GM11168 (cell line): Measurements from ENCODE around the gene WDR31.
"Not testable (repeated sequence)": the region's sequence is repeated elsewhere in the genome, so short reads cannot be mapped to it uniquely, and the experiment has no call there.

Experiments
- in situ Hi-C: fragments of 300-500 bp; cut with MboI; formaldehyde crosslinking; loops from one replicate; pipeline ENCODE4 v1.12.0; 2022; ENCODE audit warnings: low sequenced_read_pairs; ENCODE audit not compliant: unreplicated experiment

WDR31 gene

GRCh38 chr9:113340011-113340699, at the start of gene WDR31:
TSS of gene WDR31 (minus strand) at chr9:113340275. CDS start at chr9:113332022, 8,253 bp downstream.
- in situ Hi-C loops: no loop called here

- in situ Hi-C loops: no loop called here
Measured at GRCh38 chr9:113389451-113389850, 49.4 kb upstream of the WDR31 start.

- in situ Hi-C loops: no loop called here
Measured at GRCh38 chr9:113388833-113389232, 48.8 kb upstream of the WDR31 start.

DNA sequence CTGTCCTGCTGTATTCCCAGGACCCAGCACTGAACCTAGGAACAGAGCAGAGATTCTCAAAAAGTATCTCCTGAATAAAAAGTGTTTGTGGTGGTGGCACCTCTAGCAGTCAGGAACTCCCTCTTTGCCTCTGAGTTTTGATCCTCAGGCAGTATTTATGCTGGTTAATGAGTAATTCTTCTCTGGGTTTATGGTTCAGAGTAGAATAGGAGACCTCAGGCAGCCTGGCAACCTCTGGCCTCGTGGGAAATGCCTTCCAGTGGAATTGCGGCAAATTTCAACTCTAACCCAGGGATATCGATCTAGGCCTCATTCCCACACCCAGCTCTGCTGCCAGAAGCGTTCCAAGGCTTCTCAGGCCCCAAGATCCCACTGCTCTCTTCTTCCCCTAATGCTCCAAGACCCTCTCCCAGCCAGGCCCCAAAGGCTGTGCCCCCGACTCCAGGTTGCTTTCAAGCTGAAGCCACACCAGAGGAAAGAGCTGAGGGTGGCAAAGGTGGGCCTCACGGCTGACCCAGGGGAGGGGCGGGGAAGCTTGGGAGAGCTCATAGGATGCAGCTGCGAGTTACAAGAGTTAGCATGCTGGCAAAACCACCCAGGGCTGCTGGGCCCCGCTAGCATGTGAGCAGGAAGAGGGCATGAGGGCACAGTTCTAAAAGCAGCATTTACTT, 47.6 kb upstream of the WDR31 start:
- in situ Hi-C loops: no loop called here

GRCh38 chr9:113386571-113387393, 46.7 kb upstream of the WDR31 start:
- in situ Hi-C loops: no loop called here

- in situ Hi-C loops: no loop called here
Measured at GRCh38 chr9:113381909-113382411, 41.9 kb upstream of the WDR31 start.

DNA sequence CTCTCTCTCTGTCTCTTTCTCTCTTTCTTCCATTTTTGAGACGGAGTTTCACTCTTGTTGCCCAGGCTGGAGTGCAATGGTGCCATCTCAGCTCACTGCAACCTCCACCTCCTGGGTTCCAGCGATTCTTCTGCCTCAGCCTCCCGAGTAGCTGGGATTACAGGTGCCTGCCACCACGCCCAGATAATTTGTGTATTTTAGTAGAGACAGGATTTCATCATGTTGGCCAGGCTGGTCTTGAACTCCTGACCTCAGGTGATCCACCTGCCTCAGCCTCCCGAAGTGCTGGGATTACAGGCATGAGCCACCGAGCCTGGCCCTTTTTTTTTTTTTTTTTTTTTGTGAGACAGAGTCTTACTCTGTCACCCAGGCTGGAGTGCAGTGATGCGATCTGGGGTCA, 41.4 kb upstream of the WDR31 start:
- in situ Hi-C loops: not testable (repeated sequence)

DNA sequence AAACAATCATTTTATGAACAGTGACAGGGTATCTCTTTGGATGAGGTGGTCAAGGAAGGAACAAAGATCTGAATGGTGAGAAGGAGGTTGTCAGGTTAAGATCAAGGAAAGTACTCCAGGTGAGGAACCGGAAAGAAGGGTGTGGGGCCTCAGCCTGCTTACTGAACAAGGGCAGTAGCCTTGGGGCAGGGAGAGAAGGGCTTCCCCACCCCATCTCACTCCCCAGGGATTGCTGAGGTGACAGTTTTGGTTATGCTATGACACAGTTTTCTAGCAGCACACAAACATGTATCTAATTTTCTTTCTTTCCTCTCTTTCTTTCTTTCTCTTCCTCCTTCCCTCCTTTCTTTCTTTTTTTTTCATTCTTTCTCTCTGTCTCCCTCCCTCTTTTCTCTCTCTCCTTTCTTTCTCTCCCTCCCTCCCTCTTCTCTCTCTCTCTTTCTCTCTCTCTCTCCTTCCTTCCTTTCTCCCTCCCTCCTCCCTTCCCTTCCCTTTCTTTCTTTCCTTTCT, 40.8 kb upstream of the WDR31 start:
- in situ Hi-C loops: no loop called here

GRCh38 chr9:113379829-113380210, 39.7 kb upstream of the WDR31 start:
- in situ Hi-C loops: not testable (repeated sequence)

DNA sequence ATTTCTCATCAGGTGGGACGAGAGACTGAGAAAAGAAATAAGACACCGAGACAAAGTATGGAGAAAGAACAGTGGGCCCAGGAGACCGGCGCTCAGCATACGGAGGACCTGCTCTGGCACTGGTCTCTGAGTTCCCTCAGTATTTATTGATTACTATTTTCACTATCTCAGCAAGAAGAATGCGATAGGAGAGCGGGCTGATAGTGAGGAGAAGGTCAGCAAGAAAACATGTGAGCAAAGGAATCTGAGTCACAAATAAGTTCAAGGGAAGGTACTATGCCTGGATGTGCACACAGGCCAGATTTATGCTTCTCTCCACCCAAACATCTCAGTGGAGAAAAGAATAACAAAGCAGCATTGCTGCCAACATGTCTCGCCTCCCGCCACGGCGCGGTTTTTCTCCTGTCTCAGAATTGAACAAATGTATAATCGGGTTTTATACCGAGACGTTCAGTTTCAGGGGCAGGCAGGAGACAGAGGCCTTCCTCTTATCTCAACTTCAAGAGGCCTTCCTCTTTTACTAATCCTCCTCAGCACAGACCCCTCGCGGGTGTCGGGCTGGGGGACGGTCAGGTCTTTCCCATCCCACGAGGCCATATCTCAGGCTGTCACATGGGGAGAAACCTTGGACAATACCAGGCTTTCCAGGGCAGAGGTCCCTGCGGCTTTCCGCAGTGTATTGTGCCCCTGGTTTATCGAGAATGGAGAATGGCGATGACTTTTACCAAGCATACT, 39.2 kb upstream of the WDR31 start:
- in situ Hi-C loops: not testable (repeated sequence)

DNA sequence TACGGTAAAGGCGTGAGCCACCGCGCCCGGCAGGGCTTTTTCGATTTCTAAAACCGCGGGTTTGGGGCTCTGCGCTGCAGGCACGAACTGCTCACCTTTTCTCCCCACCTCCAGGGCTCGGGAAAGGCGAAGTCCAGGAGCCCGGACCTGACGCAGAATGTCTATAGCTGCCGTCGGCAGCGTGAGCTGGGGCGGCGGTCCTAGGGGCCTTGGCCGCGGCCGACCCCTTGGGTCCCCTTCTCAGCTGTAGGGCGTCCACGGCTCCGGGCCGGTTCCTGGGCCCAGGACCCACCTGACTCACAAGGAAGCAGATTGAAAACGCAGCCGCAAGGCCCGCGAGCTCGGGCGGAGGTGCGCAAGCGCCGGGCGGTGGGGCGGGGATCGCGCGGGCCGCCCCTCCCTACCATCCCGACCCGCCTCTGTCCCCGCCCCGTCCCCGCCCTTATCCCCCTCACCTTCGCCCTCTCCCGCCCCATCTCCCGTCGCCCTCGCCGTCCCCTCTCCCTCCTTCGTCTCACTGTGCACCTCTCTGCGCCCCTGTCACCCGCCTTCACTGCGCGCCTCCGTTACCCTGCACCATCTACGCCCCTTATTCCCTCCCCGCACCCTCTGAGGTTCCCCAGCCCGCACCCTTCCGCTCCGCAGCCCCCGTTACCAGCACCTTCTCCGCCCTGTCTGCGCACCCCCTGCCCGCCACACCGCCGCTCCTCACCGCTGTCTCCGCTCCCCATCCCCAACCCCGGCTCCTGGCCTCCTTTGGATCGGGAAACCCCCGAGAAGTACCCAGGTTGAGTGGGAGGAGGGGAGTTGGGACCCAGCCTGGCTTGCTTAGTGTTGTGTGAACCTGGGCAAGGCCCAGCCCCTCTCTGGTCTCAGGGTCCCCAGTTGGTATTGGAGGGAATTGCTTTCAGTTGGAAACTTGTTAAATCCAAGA, 36.8 kb upstream of the WDR31 start, which contains the start of gene HDHD3:
TSS of gene HDHD3 (minus strand) at position 353 of the 934 bp plus-strand sequence. CDS start 2,632 bp downstream, outside the sequence.
- in situ Hi-C loops: no loop called here

- in situ Hi-C loops: no loop called here
Measured at GRCh38 chr9:113375057-113376023, 35.3 kb upstream of the WDR31 start.

- in situ Hi-C loops: no loop called here
Measured at GRCh38 chr9:113373676-113374392, 33.8 kb upstream of the WDR31 start.

- in situ Hi-C loops: no loop called here
Measured at GRCh38 chr9:113373256-113373655, 33.2 kb upstream of the WDR31 start.

DNA sequence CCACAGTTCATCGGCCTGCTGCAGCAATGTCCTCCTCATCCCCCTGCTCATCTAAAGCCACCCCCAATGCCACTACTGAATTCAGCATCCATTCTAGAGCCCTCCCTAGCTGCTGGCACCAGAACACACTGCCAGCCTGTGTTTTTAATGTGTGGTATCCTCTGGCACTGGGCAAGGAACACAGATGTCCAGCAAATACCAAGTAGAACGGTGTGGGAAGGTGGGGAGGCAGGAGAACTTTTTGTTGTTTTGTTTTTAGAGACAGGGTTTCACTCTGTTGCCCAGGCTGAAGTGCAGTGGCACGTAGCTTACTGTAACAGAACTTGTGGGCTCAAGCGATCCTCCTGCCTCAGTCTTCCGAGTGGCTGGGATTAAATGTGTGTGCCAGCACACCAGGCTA, 32.0 kb upstream of the WDR31 start:
- in situ Hi-C loops: no loop called here

DNA sequence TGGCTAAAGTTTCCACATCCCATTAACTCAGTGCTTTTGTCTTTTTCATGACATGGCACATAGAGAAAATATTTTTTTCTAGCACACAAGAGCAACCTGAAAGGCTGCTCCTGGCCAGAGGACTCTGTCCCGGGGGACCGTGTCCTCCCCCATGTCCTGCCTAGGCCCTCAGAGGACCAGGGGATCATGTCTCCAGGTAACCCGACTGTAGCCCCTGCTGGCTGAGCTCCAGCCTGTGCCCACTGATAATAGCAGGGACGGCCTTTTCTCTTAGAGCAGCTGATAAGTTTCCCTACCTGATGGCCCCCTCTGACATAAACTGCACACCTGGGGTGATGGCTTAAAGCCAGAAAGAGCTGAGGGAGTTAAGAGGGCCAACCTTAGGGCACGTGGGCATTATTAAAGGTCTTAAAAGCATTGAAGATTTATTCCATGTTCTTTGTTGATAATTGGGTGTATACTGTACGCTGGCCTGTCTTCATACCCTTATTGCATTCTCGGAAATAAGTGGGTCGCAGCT, 30.8 kb upstream of the WDR31 start:
- in situ Hi-C loops: no loop called here

DNA sequence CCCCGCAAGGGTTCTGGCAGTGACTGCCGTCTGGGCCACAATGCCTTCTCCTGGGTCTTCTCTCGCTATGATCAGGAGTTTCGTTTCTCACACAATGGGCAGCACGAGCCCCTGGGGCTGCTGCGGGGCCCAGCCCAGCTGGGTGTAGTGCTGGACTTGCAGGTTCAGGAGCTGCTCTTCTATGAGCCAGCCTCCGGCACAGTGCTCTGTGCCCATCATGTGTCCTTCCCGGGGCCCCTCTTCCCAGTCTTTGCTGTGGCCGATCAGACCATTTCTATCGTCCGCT, 29.7 kb upstream of the WDR31 start:
- in situ Hi-C loops: no loop called here
